H54 (cell line): Measurements from ENCODE around the gene DLK1.

Source experiments
- DNase-seq: peaks from one replicate; pipeline ENCODE4 v3.0.0; 2011; ENCODE audit warnings: low spot score, mixed read lengths; ENCODE audit not compliant: insufficient read length
- FAIRE-seq: peaks from 3 replicates; lab custom pipeline; 2011; peaks lifted over from hg19 to GRCh38; lab: Jason Lieb, UNC
- POLR2A ChIP-seq: IDR thresholded peaks from 2 replicates; pipeline ENCODE4 v1.6.1; 2011; ENCODE audit warnings: low read depth, mild to moderate bottlenecking, low read length

DLK1 gene

DNA sequence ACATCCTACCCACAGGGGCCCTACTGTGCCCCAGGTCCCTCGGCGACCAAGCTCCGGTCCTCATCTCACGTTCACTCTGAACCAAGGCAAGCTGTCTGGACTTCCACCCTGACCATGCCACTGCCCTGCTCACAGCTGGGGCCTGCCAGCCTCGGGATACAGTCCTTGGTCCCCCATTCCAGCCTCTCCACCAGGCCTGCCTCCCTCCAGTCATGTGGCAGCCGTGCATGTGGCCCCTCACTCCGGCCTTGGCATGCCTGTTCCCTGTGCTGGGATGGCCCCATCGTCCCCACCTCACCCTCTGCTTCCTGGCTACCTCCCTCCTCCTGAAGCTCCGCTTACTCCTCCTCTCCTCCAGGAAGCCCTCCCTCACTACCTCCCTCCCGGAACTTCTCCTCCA lies 38.6 kb upstream of the DLK1 start:
- FAIRE-seq (no peak), DNase-seq (no peak)
- TF ChIP-seq POLR2A, result no peak

GRCh38 chr14:100688598-100689461 lies 37.9 kb upstream of the DLK1 start:
- FAIRE-seq (peak; percentile 83), DNase-seq (peak; percentile 79)
- TF ChIP-seq POLR2A, result no peak

- DNase-seq (no peak), FAIRE-seq (no peak)
- TF ChIP-seq POLR2A, result no peak
These were observed 36.0 kb upstream of the DLK1 start for GRCh38 chr14:100690672-100691071.

DNA sequence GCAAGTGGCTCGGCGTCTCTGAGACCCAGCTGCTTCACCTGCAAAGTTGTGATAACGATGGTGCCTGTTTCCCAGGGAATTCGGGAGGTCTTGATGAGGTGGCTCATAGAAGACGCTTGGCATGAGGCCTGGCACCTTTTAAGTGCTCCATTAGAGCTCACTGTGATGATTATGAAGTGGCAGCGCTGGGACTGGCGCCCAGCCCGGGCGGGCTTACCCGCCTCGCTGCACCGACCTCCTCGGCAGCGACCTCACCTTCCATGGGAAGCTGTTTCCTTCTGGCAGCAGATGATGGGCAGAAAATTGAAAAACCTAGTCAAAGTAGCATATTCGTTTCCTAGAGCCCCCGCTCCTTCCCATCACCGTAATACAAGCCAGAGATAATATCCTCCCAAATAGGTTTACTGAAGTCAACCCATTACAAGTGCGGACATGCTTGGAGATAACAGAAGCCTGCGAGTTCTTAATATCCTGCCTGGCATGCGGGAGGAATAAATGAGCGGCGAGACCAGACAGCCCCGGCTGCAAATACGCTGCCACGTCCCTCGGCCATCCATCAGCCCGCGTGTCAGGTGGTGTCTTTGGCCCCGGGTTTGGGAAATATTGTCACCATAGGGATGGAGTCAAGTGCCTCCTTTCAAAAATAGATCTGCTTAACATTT lies 35.2 kb upstream of the DLK1 start:
- no peak for FAIRE-seq
- no peak for DNase-seq
- no peak for TF ChIP-seq POLR2A

DNA sequence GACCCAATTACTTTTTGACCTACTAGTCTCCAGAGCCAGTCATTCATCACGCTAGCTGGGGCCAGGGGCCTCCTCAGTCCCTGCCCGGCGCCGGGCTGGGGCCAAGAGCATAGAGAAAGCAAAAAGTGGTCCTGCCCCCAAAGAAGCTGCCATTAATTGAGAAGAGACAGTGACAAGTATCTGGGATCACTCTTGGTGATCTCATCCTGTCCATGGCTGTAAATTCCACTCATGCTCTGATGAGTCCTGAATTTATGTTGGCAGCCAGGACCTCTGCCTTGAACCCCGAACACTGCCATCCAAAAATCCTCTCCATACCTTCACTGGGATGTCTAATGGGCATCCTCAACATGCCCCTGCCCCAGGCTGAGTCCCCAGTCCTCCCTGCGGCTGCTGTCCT lies 34.4 kb upstream of the DLK1 start:
- no peak for TF ChIP-seq POLR2A
- no peak for FAIRE-seq
- peak; percentile 34 for DNase-seq

DNA sequence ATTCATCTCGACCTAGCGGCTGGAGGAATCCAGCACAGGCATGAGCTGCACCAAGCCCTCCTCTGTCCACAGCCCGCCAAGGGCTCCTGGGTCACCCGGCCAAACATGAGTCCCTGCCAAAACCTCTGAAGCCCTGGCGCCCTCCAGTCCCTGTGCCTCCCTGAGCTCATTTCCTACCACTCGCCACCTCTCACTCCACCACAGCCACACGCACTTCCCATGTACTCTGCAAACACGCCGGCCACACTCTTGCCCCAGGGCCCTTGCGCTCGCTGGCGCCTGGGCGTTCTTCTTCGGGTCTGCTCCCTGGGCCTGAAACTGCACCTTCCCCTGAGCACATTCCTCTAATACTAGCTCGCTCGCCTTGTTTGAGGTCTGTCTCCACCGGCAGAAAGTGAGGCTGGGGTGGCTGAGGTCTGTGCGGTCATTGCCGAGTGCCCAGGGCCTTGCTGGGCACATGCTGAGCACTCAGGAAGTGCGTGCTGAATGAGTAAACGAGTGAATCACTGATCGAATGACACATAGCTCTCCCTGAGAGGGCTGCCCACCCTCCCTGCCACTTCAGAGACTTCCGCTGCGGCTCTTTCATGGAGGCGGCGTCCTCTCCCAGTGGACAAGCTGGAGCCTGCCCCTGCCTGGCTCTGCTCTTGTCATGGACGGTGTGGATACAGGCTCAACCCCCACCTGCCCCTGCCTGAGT lies 33.7 kb upstream of the DLK1 start:
- peak; percentile 95 for DNase-seq

GRCh38 chr14:100693877-100694578 lies 32.7 kb upstream of the DLK1 start:
- DNase-seq (no peak), FAIRE-seq (no peak)
- no peak for TF ChIP-seq POLR2A

More for the DNA sequence above, 33.7 kb upstream of the DLK1 start:
- FAIRE-seq, result peak; percentile 93
- peak; percentile 48 for TF ChIP-seq POLR2A

GRCh38 chr14:100694579-100695422 lies 31.9 kb upstream of the DLK1 start:
- DNase-seq (no peak), FAIRE-seq (no peak)
- TF ChIP-seq POLR2A, result no peak

- TF ChIP-seq POLR2A, result no peak
- no peak for DNase-seq
- no peak for FAIRE-seq
These were observed 31.3 kb upstream of the DLK1 start for GRCh38 chr14:100695423-100695738.

DNA sequence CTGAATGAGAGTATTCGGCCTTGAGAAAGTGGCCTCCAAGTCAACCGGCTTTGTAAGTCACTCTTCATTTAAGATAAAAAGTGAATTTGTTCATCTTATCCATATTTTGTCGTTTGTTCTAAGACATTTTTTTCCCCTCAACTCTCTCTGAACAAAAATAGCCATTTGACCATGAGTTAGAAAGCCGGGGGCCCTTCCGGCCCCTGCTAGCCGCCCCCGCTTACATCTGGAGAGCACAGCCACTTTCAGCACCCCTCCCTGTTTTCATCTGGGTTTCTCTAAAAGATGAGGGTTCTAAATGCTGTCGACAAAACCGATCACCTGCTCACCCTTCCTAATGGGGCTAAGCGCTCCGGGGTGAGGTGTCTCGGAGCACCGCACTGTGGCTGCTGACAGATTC lies 30.7 kb upstream of the DLK1 start:
- FAIRE-seq (no peak), DNase-seq (no peak)
- TF ChIP-seq POLR2A, result no peak

GRCh38 chr14:100696590-100696989 lies 30.1 kb upstream of the DLK1 start:
- no peak for TF ChIP-seq POLR2A
- no peak for FAIRE-seq
- no peak for DNase-seq

DNA sequence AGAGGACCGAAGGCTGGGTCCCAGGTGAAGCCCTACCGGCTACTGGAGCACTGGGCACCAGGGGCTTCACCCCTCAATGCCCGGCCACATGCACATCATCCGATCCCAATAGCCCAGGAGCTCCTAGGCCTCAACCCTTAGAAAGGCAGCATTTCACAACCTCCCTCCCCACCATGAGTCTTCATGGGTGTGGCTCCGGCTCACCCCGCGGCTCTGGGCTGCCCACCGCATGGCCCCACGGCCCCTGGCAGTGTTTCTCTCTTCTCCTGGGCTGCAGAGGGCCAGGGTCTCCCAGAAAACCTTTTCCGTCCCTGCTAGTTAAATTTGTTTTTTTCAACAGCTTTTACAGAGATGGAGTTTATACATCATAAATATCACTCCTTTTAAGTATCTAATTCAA lies 28.6 kb upstream of the DLK1 start:
- no peak for DNase-seq
- FAIRE-seq, result no peak
- TF ChIP-seq POLR2A, result no peak
